Activated T-cell treated with anti-CD3 and anti-CD28 coated beads, Interleukin-2, amount 50 U/mL, for 48 hours (primary cell): ENCODE measurements around the gene SPAM1.
A peak's percentile ranks its signal among the peaks of the same experiment; 100 is the strongest.
"Not testable (repeated sequence)": the region's sequence is repeated elsewhere in the genome, so short reads cannot be mapped to it uniquely, and the experiment has no call there.

Source experiments
- DNase-seq, 2 experiments: peaks; one replicate each; pipeline ENCODE4 v3.0.0-alpha.2; 2020

Gene SPAM1

GRCh38 chr7:123958186-123958703, 33.2 kb downstream of the SPAM1 start:
- DNase-seq: no peak

GRCh38 chr7:123961771-123962170, 36.7 kb downstream of the SPAM1 start:
- peak; percentile 18 to 20 for DNase-seq

DNA sequence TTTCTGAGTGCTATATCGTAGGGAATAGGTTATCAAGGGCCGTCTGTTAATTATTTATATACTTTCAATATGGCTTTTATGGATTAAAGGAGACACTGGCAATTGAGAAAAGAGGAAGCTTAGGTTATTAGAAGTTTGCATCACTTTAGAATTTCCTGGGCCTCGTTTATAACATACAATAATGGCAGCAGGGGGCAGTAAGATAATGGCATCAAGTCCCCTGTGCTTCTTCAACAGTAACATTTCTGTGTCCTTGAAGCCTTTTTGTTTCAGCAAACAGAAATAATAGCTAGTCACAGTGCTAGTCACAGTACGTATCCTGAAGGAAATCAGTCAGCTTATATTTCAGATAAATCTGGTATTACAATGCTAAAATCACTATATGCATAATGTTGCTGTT, 41.9 kb downstream of the SPAM1 start:
- no peak for DNase-seq

- no peak for DNase-seq
Observed at GRCh38 chr7:123972045-123972444, 47.0 kb downstream of the SPAM1 start.

- no peak for DNase-seq
Observed at GRCh38 chr7:123972831-123973230, 47.8 kb downstream of the SPAM1 start.

DNA sequence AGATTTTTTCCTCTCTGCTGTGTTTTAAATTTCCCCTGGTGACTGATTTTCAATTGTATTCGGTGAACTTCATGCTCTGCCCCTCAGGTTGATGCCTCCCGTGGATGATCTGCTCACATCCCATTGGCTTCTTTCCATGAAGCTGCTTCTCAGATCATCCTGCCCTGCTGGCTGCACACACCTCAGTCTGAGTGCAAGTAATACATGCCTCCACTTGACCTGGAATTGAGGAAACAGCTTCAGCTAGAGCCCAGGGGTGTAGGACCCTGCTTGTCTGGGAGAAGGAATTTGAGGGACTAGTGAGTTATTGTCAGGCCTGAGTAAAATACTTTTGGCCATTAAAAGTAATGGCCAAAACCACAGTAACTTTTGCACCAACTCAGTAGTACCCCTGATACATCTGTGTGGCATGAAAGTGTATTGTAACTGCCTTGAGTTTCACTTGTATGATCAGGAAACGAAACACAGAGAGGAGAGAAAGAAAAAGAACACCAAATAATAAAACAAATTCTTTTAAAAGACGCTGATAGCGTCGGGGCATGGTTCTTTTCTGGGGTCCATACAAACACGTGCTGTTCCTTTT, 49.4 kb downstream of the SPAM1 start:
- no peak for DNase-seq

GRCh38 chr7:123975084-123975483, 50.0 kb downstream of the SPAM1 start:
- no peak for DNase-seq

GRCh38 chr7:123977081-123977480, 52.0 kb downstream of the SPAM1 start:
- no peak for DNase-seq

DNA sequence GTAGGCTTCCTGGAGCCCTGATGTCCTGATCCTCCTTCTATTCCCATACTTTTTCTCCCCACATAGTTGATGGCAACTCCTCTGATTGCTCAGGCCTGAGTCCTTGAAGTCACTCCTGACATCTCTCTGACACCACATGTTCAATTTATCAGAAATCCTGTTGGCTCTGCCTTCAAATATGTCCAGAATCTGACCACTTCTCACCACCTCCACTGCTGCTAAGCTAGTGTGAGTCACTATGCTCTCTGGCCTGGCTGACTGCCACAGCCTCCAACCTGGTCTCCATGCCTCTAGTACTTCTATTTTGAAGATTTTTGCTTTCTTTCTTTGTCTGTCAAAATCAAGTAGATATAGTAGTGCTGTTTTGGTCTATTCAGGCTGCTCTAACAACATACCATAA, 54.8 kb downstream of the SPAM1 start:
- no peak for DNase-seq

GRCh38 chr7:123987445-123987844, 62.4 kb downstream of the SPAM1 start:
- no peak for DNase-seq

DNA sequence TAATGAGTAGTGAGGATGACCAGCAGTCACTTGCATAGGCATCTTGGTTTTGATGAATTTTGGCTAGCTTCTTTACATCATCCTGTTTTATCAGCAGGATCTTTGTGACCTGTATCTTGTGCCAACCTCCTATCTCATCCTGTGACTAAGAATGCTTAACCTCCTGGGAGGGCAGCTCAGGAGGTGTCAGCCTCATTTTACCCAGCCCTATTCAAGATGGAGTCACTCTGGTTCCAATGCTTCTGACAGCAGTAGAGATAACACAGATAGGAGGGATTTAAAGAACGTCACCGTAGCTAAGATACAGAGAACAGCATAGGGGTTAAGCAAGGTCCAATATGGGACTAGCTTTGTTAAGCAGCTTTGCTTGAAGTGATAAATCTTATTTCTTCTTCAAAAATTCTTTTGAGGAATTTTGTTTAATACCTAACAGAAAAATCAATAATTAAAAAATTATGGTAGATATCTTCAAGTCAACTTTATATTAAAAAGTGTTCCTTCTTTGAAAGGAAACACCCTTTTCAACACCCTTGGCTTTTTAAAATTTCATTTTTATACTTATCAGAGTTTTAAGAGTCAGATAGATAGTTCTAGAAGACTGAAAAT, 68.0 kb downstream of the SPAM1 start:
- DNase-seq: no peak

- no peak for DNase-seq
Observed at GRCh38 chr7:123993996-123994395, 69.0 kb downstream of the SPAM1 start.

GRCh38 chr7:123994449-123994848, 69.4 kb downstream of the SPAM1 start:
- no peak for DNase-seq

- no peak for DNase-seq
Observed at GRCh38 chr7:123995617-123996326, 70.7 kb downstream of the SPAM1 start.

GRCh38 chr7:123996327-123996625, 71.2 kb downstream of the SPAM1 start:
- no peak for DNase-seq

GRCh38 chr7:123998921-123999320, 73.9 kb downstream of the SPAM1 start:
- DNase-seq: no peak

GRCh38 chr7:123999703-124000102, 74.7 kb downstream of the SPAM1 start:
- no peak for DNase-seq

- not testable (repeated sequence) for DNase-seq
Observed at GRCh38 chr7:124008296-124008695, 83.3 kb downstream of the SPAM1 start.

DNA sequence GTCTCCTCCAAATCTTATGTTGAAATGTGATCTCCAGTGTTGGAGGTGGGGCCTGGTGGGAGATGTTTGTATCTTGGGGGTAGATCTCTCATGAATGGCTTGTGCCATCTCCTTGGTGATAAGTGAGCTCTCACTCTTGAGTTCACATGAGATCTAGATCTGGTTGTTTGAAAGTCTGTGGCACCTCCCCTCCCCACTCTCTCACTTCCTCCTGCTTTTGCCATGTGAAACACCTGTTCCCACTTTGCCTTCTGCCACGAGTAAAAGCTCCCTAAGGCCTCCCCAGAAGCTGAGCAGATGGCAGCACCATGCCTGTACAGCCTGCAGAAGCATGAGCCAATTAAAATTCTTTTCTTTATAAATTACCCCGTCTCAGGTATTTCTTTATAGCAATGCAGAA, 84.3 kb downstream of the SPAM1 start:
- DNase-seq: no peak
